ENCODE results near the gene KATNBL1. TPM values are rescaled to one million over a fixed set of nuclear protein-coding genes. Genes with fewer than 3 reads are reported as not detected.
A peak's percentile ranks its signal among the peaks of the same experiment; 100 is the strongest.

The KATNBL1 gene
- total and polyA plus RNA-seq, 9 of the 15 experiments (the other 6 are each of a cell fraction or from before 2014, with no cell fraction given), result 6.6 to 46.0 (median 24.0) TPM

GRCh38 chr15:34209421-34210282, at the start of gene KATNBL1 (continued):
- TF ChIP-seq ZNF639 (CRISPR knock-in tag; conservative IDR thresholded peaks at IDR 0.05 in 1 of 2, IDR thresholded peaks at IDR 0.05 in 1 of 2) (peak in 1 of 2 experiments; percentile 58; a peak in 1 of 4 replicates), ETV5 (CRISPR knock-in tag; IDR thresholded peaks at IDR 0.05; ENCODE audit: low read depth) (0 out of 2 replicates have a peak, but pooled peaks have one; percentile 18), MEIS2 (IDR thresholded peaks at IDR 0.05; ENCODE audit: partially characterized antibody) (peak; percentile 7), MLX (CRISPR knock-in tag; conservative IDR thresholded peaks at IDR 0.05) (no peak), PURB (CRISPR knock-in tag; IDR thresholded peaks at IDR 0.05; ENCODE audit: low read depth) (no peak), POLR2AphosphoS2 (IDR thresholded peaks at IDR 0.05; ENCODE audit: low read length) (no peak; the same call in 1 of the 2 replicates), ZNF76 (CRISPR knock-in tag; IDR thresholded peaks at IDR 0.05; ENCODE audit: borderline replicate concordance) (peak; percentile 79; the same call in 1 of the 2 replicates), HNRNPLL (IDR thresholded peaks at IDR 0.05; ENCODE audit: low read depth, low read length, poor library complexity, severe bottlenecking) (peak; percentile 8), RHOXF2B (CRISPR knock-in tag; conservative IDR thresholded peaks at IDR 0.05) (no peak), EGR1 (conservative IDR thresholded peaks at IDR 0.05) (peak; percentile 77), ELF1 (tag; IDR thresholded peaks at IDR 0.05) (peak; percentile 60), CEBPG (CRISPR knock-in tag; IDR thresholded peaks at IDR 0.05) (no peak), CEBPG (tag; conservative IDR thresholded peaks at IDR 0.05 in 1 of 2, IDR thresholded peaks at IDR 0.05 in 1 of 2) (no peak), U2AF1 (optimal IDR thresholded peaks at IDR 0.05; ENCODE audit: low read depth, low read length) (peak; percentile 60), VEZF1 (CRISPR knock-in tag; IDR thresholded peaks at IDR 0.05) (peak; percentile 71), CC2D1A (IDR thresholded peaks at IDR 0.05) (no peak; the same call in 1 of the 2 replicates), HES1 (IDR thresholded peaks at IDR 0.05; ENCODE audit: low read depth) (no peak), NFIC (IDR thresholded peaks at IDR 0.05) (no peak), PML (IDR thresholded peaks at IDR 0.05; ENCODE audit: low read length) (0 out of 2 replicates have a peak, but pooled peaks have one; percentile 36), POLR2A (conservative IDR thresholded peaks at IDR 0.05) (peak; percentile 92), SAFB (IDR thresholded peaks at IDR 0.05; ENCODE audit: borderline replicate concordance, low read depth, low read length) (peak; percentile 70; the same call in 1 of the 2 replicates), FOXK1 (CRISPR knock-in tag; IDR thresholded peaks at IDR 0.05; ENCODE audit: borderline replicate concordance) (no peak), MECOM (CRISPR knock-in tag; IDR thresholded peaks at IDR 0.05) (no peak), SMAD2 (IDR thresholded peaks at IDR 0.05; ENCODE audit: low read depth, low read length) (no peak)

Measured in K562 (cell line).